K562 (cell line): ENCODE measurements around the gene TICAM1. TPM values are rescaled to one million over a fixed set of nuclear protein-coding genes. Genes with fewer than 3 reads are reported as not detected.
"Not testable (repeated sequence)": the region's sequence is repeated elsewhere in the genome, so short reads cannot be mapped to it uniquely, and the experiment has no call there.

Source experiments
- ATAC-seq: fragments of 200-7000 bp; cut with Tn5 transposase; 3 replicates; pipeline ENCODE4 v1.9.1; 2020; ENCODE audit warnings: moderate library complexity
- BruUV-seq: library from RNA; stranded (reverse); fragments of 400-500 nt; replicated peaks from 2 replicates; lab custom pipeline; 2021; lab: Mats Ljungman, UMichigan
- CTCF ChIA-PET: fragments of 300-600 bp; formaldehyde crosslinking; extraction: SDS; loops from one replicate; lab custom pipeline; 2021; ENCODE audit warnings: low intra/inter-chr PET ratio; lab: Yijun Ruan, JAX
- POLR2A ChIA-PET: fragments of 300-600, 350-650 bp; sonication (Branson Sonifier 250); formaldehyde crosslinking; extraction: SDS; loops from one replicate; lab custom pipeline; 2021; ENCODE audit warnings: antibody characterized with exemption, inconsistent platforms; lab: Yijun Ruan, JAX
- DNase-seq, 4 experiments: peaks; one replicate each; pipeline versions ENCODE4 v3.0.0 to v3.0.0-alpha.2; 2011 to 2018; ENCODE audit warnings: low spot score in 3 of 4, mixed read lengths in 3 of 4; ENCODE audit errors: extremely low read depth in 1 of 4
- FAIRE-seq: peaks from 2 replicates; lab custom pipeline; 2011; peaks lifted over from hg19 to GRCh38; lab: Jason Lieb, UNC
- H2AFZ ChIP-seq: 2 replicates; pipeline ENCODE4 v1.6.0; 2011; ENCODE audit warnings: low read depth, low read length, control low read depth, inconsistent platforms
- H3K27ac ChIP-seq: fragments of 200-600 bp; 3 replicates; pipeline ENCODE4 v1.8.0; 2011; ENCODE audit warnings: low read depth, mild to moderate bottlenecking, control low read depth, inconsistent platforms, low read length, moderate library complexity, mixed read lengths; ENCODE audit errors: extremely low read depth
- H3K27me3 ChIP-seq, 2 experiments: fragments of 300-600 bp in 1 of 2; 2 replicates in 1 of 2; 3 replicates in 1 of 2; pipeline versions ENCODE4 v1.6.0 to v1.8.0; 2011; ENCODE audit warnings: inconsistent platforms in 2 of 2, low read length in 2 of 2, mild to moderate bottlenecking in 1 of 2, mixed read lengths in 1 of 2, moderate library complexity in 1 of 2; ENCODE audit not compliant: control insufficient read depth in 2 of 2, insufficient read depth in 2 of 2
- H3K36me3 ChIP-seq: fragments of 300-600 bp; 3 replicates; pipeline ENCODE4 v1.8.0; 2011; ENCODE audit warnings: mild to moderate bottlenecking, low read length, inconsistent platforms; ENCODE audit not compliant: control insufficient read depth, insufficient read depth
- H3K4me1 ChIP-seq, 2 experiments: fragments of 200-600 bp in 1 of 2; replicated peaks in 1 of 2; 2 replicates in 1 of 2; 3 replicates in 1 of 2; pipeline versions ENCODE4 v1.5.1 to v1.8.0; 2011; ENCODE audit warnings: inconsistent platforms in 2 of 2, low read length in 2 of 2, mild to moderate bottlenecking in 1 of 2, mixed read lengths in 1 of 2, moderate library complexity in 1 of 2; ENCODE audit not compliant: control insufficient read depth in 2 of 2, insufficient read depth in 2 of 2
- H3K4me2 ChIP-seq: 2 replicates; pipeline ENCODE4 v1.6.1; 2011; ENCODE audit warnings: low read length, control low read depth, inconsistent platforms, mixed read lengths; ENCODE audit not compliant: insufficient read depth
- H3K4me3 ChIP-seq: fragments of 200-600 bp; sonication (generic), shearing (Covaris generic); 2 replicates; pipeline ENCODE4 v1.5.1; 2016; ENCODE audit warnings: control low read depth, inconsistent platforms
- H3K79me2 ChIP-seq: fragments of 200-600 bp; 3 replicates; pipeline ENCODE4 v1.8.0; 2011; ENCODE audit warnings: low read length, inconsistent platforms; ENCODE audit not compliant: control insufficient read depth, insufficient read depth
- H3K9ac ChIP-seq, 2 experiments: 2 replicates each; pipeline versions ENCODE4 v1.6.0 to v1.6.1; 2011; ENCODE audit warnings: low read depth in 2 of 2, low read length in 2 of 2, control low read depth in 1 of 2, inconsistent platforms in 1 of 2, mild to moderate bottlenecking in 1 of 2, mixed read lengths in 1 of 2; ENCODE audit not compliant: insufficient read depth in 1 of 2
- H3K9me1 ChIP-seq: one replicate; pipeline ENCODE4 v1.6.0; 2011; ENCODE audit warnings: inconsistent platforms, mild to moderate bottlenecking, low read length, moderate library complexity; ENCODE audit not compliant: control insufficient read depth, insufficient read depth
- H3K9me3 ChIP-seq: replicated peaks from 2 replicates; pipeline ENCODE4 v1.5.1; 2011; ENCODE audit warnings: low read depth, low read length, inconsistent platforms; ENCODE audit not compliant: control insufficient read depth, insufficient read depth
- H4K20me1 ChIP-seq: replicated peaks from 2 replicates; pipeline ENCODE4 v1.6.1; 2011; ENCODE audit warnings: low read length, inconsistent platforms, mixed read lengths; ENCODE audit not compliant: control insufficient read depth, insufficient read depth
- ZBTB40 ChIP-seq, 2 experiments: fragments of 450-650 bp in 1 of 2; sonication (generic) in 1 of 2; formaldehyde crosslinking in 1 of 2; IDR thresholded peaks; 2 replicates each; pipeline versions ENCODE4 v1.7.1 to v1.9.0; 2016 to 2022; ENCODE audit warnings: inconsistent platforms in 1 of 2, mild to moderate bottlenecking in 1 of 2, missing genetic modification reagents in 1 of 2
- WGBS: fragments of 100-300 bp; shearing (Covaris generic); methylation state at CpG from one replicate; pipeline ENCODE4 v1.1.6; 2016; ENCODE audit warnings: low coverage, mixed read lengths; ENCODE audit not compliant: insufficient coverage; ENCODE audit errors: missing lambda C conversion rate; 5-methylcytosine and 5-hydroxymethylcytosine counted together
- in situ Hi-C: fragments of 300-500 bp; cut with MboI; formaldehyde crosslinking; loops from 4 replicates; pipeline ENCODE4 v1.15.0; 2018; ENCODE audit warnings: inconsistent platforms, mixed read lengths
- intact Hi-C: fragments of 100-400 bp; cut with micrococcal nuclease; formaldehyde crosslinking; loops from 2 replicates; pipeline ENCODE4 v1.14.2; 2022
- polyA plus RNA-seq, 8 experiments: library from polyadenylated mRNA; depleted of rRNA in 4 of 8; stranded (reverse) in 5 of 8; unstranded in 3 of 8; fragments of >200 nt; fragmentation: Nextera tagmentation in 2 of 8; fragmentation: Illumina TruSeq in 1 of 8; extraction: Ambion mirVana in 2 of 8; extraction: Trizol in 1 of 8; gene quantifications; 2 replicates each; pipeline versions ENCODE4 v1.2.1 to v1.2.3, GENCODE V29; 2011 to 2014; ENCODE audit warnings: inconsistent platforms in 1 of 8, missing spikeins in 1 of 8
- total RNA-seq, 7 experiments: library from RNA; depleted of rRNA in 6 of 7; stranded (reverse); fragments of >200 nt in 6 of 7; fragmentation: Illumina TruSeq in 2 of 7; extraction: Trizol in 2 of 7; gene quantifications; 2 replicates each; pipeline versions ENCODE4 v1.2.1 to v1.2.3, GENCODE V29; 2011 to 2021; ENCODE audit warnings: low replicate concordance in 1 of 7

Gene TICAM1
- total and polyA plus RNA-seq, 9 of the 15 experiments (the other 6 are each of a cell fraction or from before 2014, with no cell fraction given), result 0.07 to 11.6 (median 1.5) TPM

GRCh38 chr19:4822354-4822753 lies 9.2 kb downstream of the TICAM1 start:
- in situ Hi-C loops, CTCF ChIA-PET, H4K20me1 ChIP-seq, intact Hi-C loops, H2AFZ ChIP-seq, FAIRE-seq, H3K4me3 ChIP-seq, ATAC-seq, H3K9me3 ChIP-seq, H3K9ac ChIP-seq, H3K27ac ChIP-seq, H3K27me3 ChIP-seq, DNase-seq, H3K4me2 ChIP-seq: not testable (repeated sequence)
- TSS peak; percentile 36 for BruUV-seq
- Histone ChIP-seq H3K4me1 (peaks cover 0 to 12% of the 10 kb centered on the region in 2 experiments; a peak in 2 of 5 replicates), H3K79me2 (peaks cover 10% of the 10 kb centered on the region; the same call in 2 of the 3 replicates)
- POLR2A ChIA-PET, result interaction anchor here (0.6 to 0.8 kb wide), 3 partner anchors 9 to 256 kb away, joined by 3 read pairs; no protein-coding TSS in a partner anchor
- 93% methylated on average over 7 of the region's 7 CpGs for WGBS
- TF ChIP-seq ZBTB40 (IDR thresholded peaks at IDR 0.05) (peak; percentile 95), ZBTB40 (CRISPR knock-in tag; IDR thresholded peaks at IDR 0.05) (peak; percentile 91)
- TF ChIP-seq, all 486 proteins: peak for 1; not testable (repeated sequence) for 485
- H3K9me1 ChIP-seq, result not testable (repeated sequence)
- peaks cover 25% of the 10 kb centered on the region; the same call in 2 of the 3 replicates for H3K36me3 ChIP-seq
